Measurements from ENCODE around the gene ERCC1.

ERCC1 gene

GRCh38 chr19:45400192-45400591 is 23.5 kb downstream of the ERCC1 start:
- H3K27ac ChIP-seq (replicated peaks; ENCODE audit: low read length), result no peak overlapping the region
- peaks cover 15 to 25% of the 10 kb centered on the region in 2 donors for H3K4me1 ChIP-seq (ENCODE audit: control insufficient read depth in 2 of 2, insufficient read depth in 1 of 2, low read depth in 1 of 2, low read length in 2 of 2)
- no peak overlapping the region for H2BK15ac ChIP-seq (ENCODE audit: low read length)
- no peak overlapping the region for H4K91ac ChIP-seq (ENCODE audit: low read depth, low read length, poor library complexity)
- H3K18ac ChIP-seq (ENCODE audit: low read length), result peak overlapping the region; percentile 60
- no CpG with 5 or more reads among the region's 6 CpGs for WGBS, 2 donors (ENCODE audit: extremely low coverage in 2 of 2, insufficient read length in 2 of 2, insufficient replicate concordance in 1 of 2)
- no peak overlapping the region for H3K4me2 ChIP-seq (ENCODE audit: insufficient read depth, low read length, poor library complexity, severe bottlenecking)
- no peak overlapping the region for H3K14ac ChIP-seq (ENCODE audit: low read length)
- DNase-seq (ENCODE audit: low spot score), result no peak
- no peak overlapping the region for H4K8ac ChIP-seq (ENCODE audit: low read depth, low read length)
- H3K27me3 ChIP-seq (ENCODE audit: control insufficient read depth in 3 of 3, insufficient read depth in 3 of 3, low read depth in 1 of 3, low read length in 3 of 3), result peaks cover 18 to 76% (median 20%) of the 10 kb centered on the region in 3 experiments
- H3K4me3 ChIP-seq (ENCODE audit: low read length in 2 of 2), result no peak overlapping the region
- H2BK5ac ChIP-seq (ENCODE audit: low read length), result no peak overlapping the region
- no peak overlapping the region for H3K4ac ChIP-seq (ENCODE audit: low read length)
- H3K36me3 ChIP-seq (replicated peaks in 1 of 2; ENCODE audit: control insufficient read depth in 2 of 2, insufficient read depth in 2 of 2, low read length in 2 of 2), result no peaks in the 10 kb centered on the region
- peak overlapping the region; percentile 63 for H3K9ac ChIP-seq (ENCODE audit: low read depth, low read length, poor library complexity)
- H2BK12ac ChIP-seq (ENCODE audit: low read length), result no peak overlapping the region
- peaks cover 2% of the 10 kb centered on the region for H3K79me1 ChIP-seq (ENCODE audit: low read depth, low read length)
- H2AFZ ChIP-seq (ENCODE audit: low read length), result no peak overlapping the region
- H2AK5ac ChIP-seq (ENCODE audit: low read depth, low read length), result no peak overlapping the region
- peaks cover 0 to 1% of the 10 kb centered on the region in 2 donors for H3K9me3 ChIP-seq (replicated peaks in 1 of 2; ENCODE audit: control insufficient read depth in 2 of 2, insufficient read depth in 1 of 2, low read depth in 1 of 2, low read length in 2 of 2)
- peak overlapping the region; percentile 38 for H3K23ac ChIP-seq (ENCODE audit: low read depth, low read length, poor library complexity)
- H2BK120ac ChIP-seq (ENCODE audit: low read depth, low read length), result no peak overlapping the region

DNA sequence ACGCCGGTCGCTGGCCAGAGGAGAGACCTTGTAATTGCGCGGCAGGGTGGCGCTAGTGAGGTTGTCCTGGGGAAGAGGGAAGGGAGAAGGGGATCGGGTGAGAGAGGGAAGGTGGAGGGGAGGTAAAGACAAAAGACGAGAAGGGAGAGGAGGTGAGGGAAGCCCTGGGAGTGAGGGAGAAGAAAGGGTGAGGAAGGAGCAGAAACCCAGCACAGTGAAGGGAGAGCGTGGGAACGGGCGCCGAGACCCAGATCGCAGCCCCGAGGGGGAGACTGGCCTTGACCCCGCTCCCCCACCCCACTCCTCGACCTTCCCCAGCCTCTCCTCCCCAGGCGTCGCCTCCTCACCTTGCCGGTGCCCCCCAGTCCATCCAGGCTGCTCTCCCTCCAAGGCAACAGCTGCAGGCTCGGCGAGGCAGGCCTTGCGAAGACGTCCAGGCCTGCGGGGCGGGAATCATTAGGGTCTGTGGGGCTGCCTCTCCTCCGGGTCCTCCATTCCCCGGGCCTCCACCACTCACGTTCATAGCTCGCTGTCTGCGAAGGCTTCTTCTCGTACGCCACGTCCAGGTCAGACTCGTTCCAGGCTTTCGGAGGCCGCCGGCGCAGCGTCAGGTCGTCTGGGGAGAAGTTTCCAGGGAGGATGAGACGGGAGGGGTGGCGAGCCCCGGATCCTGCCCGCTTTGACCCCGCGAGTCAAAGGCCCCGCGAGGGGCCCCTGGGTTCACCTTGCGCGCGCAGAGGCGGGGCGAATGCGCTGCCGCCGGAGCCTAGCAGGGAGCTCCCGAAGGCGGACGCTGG is 27.7 kb downstream of the ERCC1 start:
- Histone ChIP-seq H3K4me2 (ENCODE audit: insufficient read depth, low read length, poor library complexity, severe bottlenecking) (peak overlapping the region; percentile 43), H2AK5ac (ENCODE audit: low read depth, low read length) (no peak overlapping the region), H3K27ac (replicated peaks; ENCODE audit: low read length) (no peak overlapping the region), H2BK5ac (ENCODE audit: low read length) (no peak overlapping the region), H4K8ac (ENCODE audit: low read depth, low read length) (no peak overlapping the region), H3K9ac (ENCODE audit: low read depth, low read length, poor library complexity) (no peak overlapping the region), H2BK15ac (ENCODE audit: low read length) (no peak overlapping the region), H3K9me3 (replicated peaks in 1 of 2; ENCODE audit: control insufficient read depth in 2 of 2, insufficient read depth in 1 of 2, low read depth in 1 of 2, low read length in 2 of 2) (peaks cover 0 to 1% of the 10 kb centered on the region in 2 donors), H3K4ac (ENCODE audit: low read length) (no peak overlapping the region), H3K79me1 (ENCODE audit: low read depth, low read length) (no peaks in the 10 kb centered on the region), H3K18ac (ENCODE audit: low read length) (no peak overlapping the region), H3K14ac (ENCODE audit: low read length) (no peak overlapping the region), H3K23ac (ENCODE audit: low read depth, low read length, poor library complexity) (peak overlapping the region; percentile 60), H4K91ac (ENCODE audit: low read depth, low read length, poor library complexity) (no peak overlapping the region), H2BK120ac (ENCODE audit: low read depth, low read length) (peak overlapping the region; percentile 61), H2BK12ac (ENCODE audit: low read length) (no peak overlapping the region), H3K4me1 (ENCODE audit: control insufficient read depth in 2 of 2, insufficient read depth in 1 of 2, low read depth in 1 of 2, low read length in 2 of 2) (peaks cover 5 to 9% of the 10 kb centered on the region in 2 donors), H3K36me3 (replicated peaks in 1 of 2; ENCODE audit: control insufficient read depth in 2 of 2, insufficient read depth in 2 of 2, low read length in 2 of 2) (no peaks in the 10 kb centered on the region), H3K27me3 (ENCODE audit: control insufficient read depth in 3 of 3, insufficient read depth in 3 of 3, low read depth in 1 of 3, low read length in 3 of 3) (peaks cover 0 to 49% (median 14%) of the 10 kb centered on the region in 3 experiments), H2AFZ (ENCODE audit: low read length) (no peak overlapping the region), H3K4me3 (ENCODE audit: low read length in 2 of 2) (no peak overlapping the region)
- DNase-seq (ENCODE audit: low spot score), result no peak
- WGBS, 2 donors (ENCODE audit: extremely low coverage in 2 of 2, insufficient read length in 2 of 2, insufficient replicate concordance in 1 of 2), result no CpG with 5 or more reads among the region's 59 CpGs

DNA sequence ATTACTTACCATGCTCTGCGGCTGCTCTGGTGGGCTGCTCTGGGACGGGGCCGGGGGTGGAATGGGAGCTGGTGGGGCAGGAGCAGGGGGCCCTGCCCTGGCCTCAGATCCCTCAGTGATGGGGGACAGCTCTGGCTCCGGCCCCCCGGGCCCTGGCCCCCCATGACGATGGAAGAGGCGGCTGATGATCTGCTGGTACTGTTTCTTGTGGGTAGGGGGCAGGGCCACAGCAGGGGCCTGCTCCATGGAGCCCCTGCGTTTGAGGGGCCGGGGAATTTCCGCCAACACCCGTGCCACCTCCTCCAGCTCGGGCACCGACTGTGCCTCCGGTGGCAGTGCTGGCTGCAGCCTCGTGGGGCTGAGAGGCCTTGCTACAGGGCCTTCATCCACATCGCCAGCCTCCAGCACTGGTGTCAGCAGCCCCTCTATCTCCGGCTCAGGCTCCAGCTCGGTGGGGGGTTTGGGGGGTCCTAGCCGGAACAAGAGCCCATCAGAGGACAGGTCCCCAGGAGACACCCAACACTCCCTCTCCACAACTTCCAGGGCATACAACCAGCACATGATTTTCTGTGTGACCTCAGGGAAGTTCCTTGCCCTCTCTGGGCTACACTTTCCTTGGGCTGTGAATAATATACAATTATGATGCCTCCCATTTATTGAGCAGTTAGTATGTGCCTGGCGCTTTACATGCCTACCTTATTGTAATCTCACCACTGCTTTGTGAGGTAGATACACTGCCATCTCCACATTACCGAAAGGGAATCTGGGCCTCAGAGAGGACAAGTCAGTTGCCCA is 31.6 kb downstream of the ERCC1 start:
- Histone ChIP-seq H3K23ac (ENCODE audit: low read depth, low read length, poor library complexity) (no peak overlapping the region), H3K36me3 (replicated peaks in 1 of 2; ENCODE audit: control insufficient read depth in 2 of 2, insufficient read depth in 2 of 2, low read length in 2 of 2) (peaks cover 0 to 2% of the 10 kb centered on the region in 2 donors), H2BK15ac (ENCODE audit: low read length) (no peak overlapping the region), H2AFZ (ENCODE audit: low read length) (peak overlapping the region; percentile 71), H3K14ac (ENCODE audit: low read length) (no peak overlapping the region), H3K27ac (replicated peaks; ENCODE audit: low read length) (no peak overlapping the region), H3K27me3 (ENCODE audit: control insufficient read depth in 3 of 3, insufficient read depth in 3 of 3, low read depth in 1 of 3, low read length in 3 of 3) (peaks cover 0 to 22% (median 8%) of the 10 kb centered on the region in 3 experiments), H2AK5ac (ENCODE audit: low read depth, low read length) (peak overlapping the region; percentile 74), H3K9me3 (replicated peaks in 1 of 2; ENCODE audit: control insufficient read depth in 2 of 2, insufficient read depth in 1 of 2, low read depth in 1 of 2, low read length in 2 of 2) (peaks cover 0 to 1% of the 10 kb centered on the region in 2 donors), H3K4me3 (ENCODE audit: low read length in 2 of 2) (no peak overlapping the region), H3K4me2 (ENCODE audit: insufficient read depth, low read length, poor library complexity, severe bottlenecking) (no peak overlapping the region), H4K8ac (ENCODE audit: low read depth, low read length) (no peak overlapping the region), H3K4me1 (ENCODE audit: control insufficient read depth in 2 of 2, insufficient read depth in 1 of 2, low read depth in 1 of 2, low read length in 2 of 2) (peaks cover 0 to 2% of the 10 kb centered on the region in 2 donors), H3K9ac (ENCODE audit: low read depth, low read length, poor library complexity) (peak overlapping the region; percentile 15), H2BK120ac (ENCODE audit: low read depth, low read length) (no peak overlapping the region), H2BK12ac (ENCODE audit: low read length) (no peak overlapping the region), H2BK5ac (ENCODE audit: low read length) (no peak overlapping the region), H3K4ac (ENCODE audit: low read length) (no peak overlapping the region), H3K79me1 (ENCODE audit: low read depth, low read length) (no peaks in the 10 kb centered on the region), H3K18ac (ENCODE audit: low read length) (no peak overlapping the region), H4K91ac (ENCODE audit: low read depth, low read length, poor library complexity) (no peak overlapping the region)
- no CpG with 5 or more reads among the region's 21 CpGs for WGBS, 2 donors (ENCODE audit: extremely low coverage in 2 of 2, insufficient read length in 2 of 2, insufficient replicate concordance in 1 of 2)
- DNase-seq (ENCODE audit: low spot score), result no peak

- H3K4me2 ChIP-seq (ENCODE audit: insufficient read depth, low read length, poor library complexity, severe bottlenecking), result no peak overlapping the region
- H2BK15ac ChIP-seq (ENCODE audit: low read length), result no peak overlapping the region
- no peaks in the 10 kb centered on the region for H3K79me1 ChIP-seq (ENCODE audit: low read depth, low read length)
- H4K91ac ChIP-seq (ENCODE audit: low read depth, low read length, poor library complexity), result no peak overlapping the region
- H3K9me3 ChIP-seq (replicated peaks in 1 of 2; ENCODE audit: control insufficient read depth in 2 of 2, insufficient read depth in 1 of 2, low read depth in 1 of 2, low read length in 2 of 2), result peaks cover 0 to 1% of the 10 kb centered on the region in 2 donors
- no peak overlapping the region for H3K4me3 ChIP-seq (ENCODE audit: low read length in 2 of 2)
- no peak overlapping the region for H4K8ac ChIP-seq (ENCODE audit: low read depth, low read length)
- no peak for DNase-seq (ENCODE audit: low spot score)
- no peak overlapping the region for H2BK120ac ChIP-seq (ENCODE audit: low read depth, low read length)
- H2BK12ac ChIP-seq (ENCODE audit: low read length), result no peak overlapping the region
- H3K23ac ChIP-seq (ENCODE audit: low read depth, low read length, poor library complexity), result no peak overlapping the region
- H3K18ac ChIP-seq (ENCODE audit: low read length), result no peak overlapping the region
- peaks cover 0 to 2% of the 10 kb centered on the region in 2 donors for H3K4me1 ChIP-seq (ENCODE audit: control insufficient read depth in 2 of 2, insufficient read depth in 1 of 2, low read depth in 1 of 2, low read length in 2 of 2)
- H3K14ac ChIP-seq (ENCODE audit: low read length), result no peak overlapping the region
- H3K9ac ChIP-seq (ENCODE audit: low read depth, low read length, poor library complexity), result no peak overlapping the region
- no peak overlapping the region for H3K4ac ChIP-seq (ENCODE audit: low read length)
- peak overlapping the region; percentile 71 for H2AFZ ChIP-seq (ENCODE audit: low read length)
- no peak overlapping the region for H3K27ac ChIP-seq (replicated peaks; ENCODE audit: low read length)
- no peak overlapping the region for H2AK5ac ChIP-seq (ENCODE audit: low read depth, low read length)
- peaks cover 0 to 19% (median 4%) of the 10 kb centered on the region in 3 experiments for H3K27me3 ChIP-seq (ENCODE audit: control insufficient read depth in 3 of 3, insufficient read depth in 3 of 3, low read depth in 1 of 3, low read length in 3 of 3)
- peaks cover 0 to 2% of the 10 kb centered on the region in 2 donors for H3K36me3 ChIP-seq (replicated peaks in 1 of 2; ENCODE audit: control insufficient read depth in 2 of 2, insufficient read depth in 2 of 2, low read length in 2 of 2)
- no CpG with 5 or more reads among the region's 3 CpGs for WGBS, 2 donors (ENCODE audit: extremely low coverage in 2 of 2, insufficient read length in 2 of 2, insufficient replicate concordance in 1 of 2)
- no peak overlapping the region for H2BK5ac ChIP-seq (ENCODE audit: low read length)
Observed at GRCh38 chr19:45391346-45391745, 32.4 kb downstream of the ERCC1 start.
